GM18499 (cell line): ENCODE data around the gene TRIM44.
"Not testable (repeated sequence)": the region's sequence is repeated elsewhere in the genome, so short reads cannot be mapped to it uniquely, and the experiment has no call there.

Source experiments
- ATAC-seq: cut with Tn5 transposase; IDR thresholded peaks from one replicate; pipeline ENCODE4 v1.9.1; 2021; ENCODE audit warnings: moderate number of reproducible peaks; ENCODE audit not compliant: insufficient read depth, unreplicated experiment

Gene TRIM44

GRCh38 chr11:35803115-35803514 lies 140.5 kb downstream of the TRIM44 start:
- no peak for ATAC-seq

- no peak for ATAC-seq
Observed at GRCh38 chr11:35804451-35805040, 142.0 kb downstream of the TRIM44 start.

- ATAC-seq = no peak
Observed at GRCh38 chr11:35809561-35809960, 147.0 kb downstream of the TRIM44 start.

GRCh38 chr11:35810045-35810645 lies 147.6 kb downstream of the TRIM44 start:
- ATAC-seq = no peak

GRCh38 chr11:35811783-35812182 lies 149.2 kb downstream of the TRIM44 start:
- ATAC-seq = no peak

GRCh38 chr11:35812828-35813227 lies 150.3 kb downstream of the TRIM44 start:
- no peak for ATAC-seq

GRCh38 chr11:35814081-35814695 lies 151.6 kb downstream of the TRIM44 start:
- no peak for ATAC-seq

GRCh38 chr11:35814720-35815305 lies 152.2 kb downstream of the TRIM44 start:
- ATAC-seq = no peak

GRCh38 chr11:35815556-35816315 lies 153.2 kb downstream of the TRIM44 start:
- ATAC-seq = no peak

- no peak for ATAC-seq
Observed at GRCh38 chr11:35820614-35821013, 158.0 kb downstream of the TRIM44 start.

GRCh38 chr11:35822815-35823495 lies 160.4 kb downstream of the TRIM44 start:
- ATAC-seq = no peak

- ATAC-seq = no peak
Observed at GRCh38 chr11:35823742-35824298, 161.2 kb downstream of the TRIM44 start.

- ATAC-seq = no peak
Observed at GRCh38 chr11:35825386-35825785, 162.8 kb downstream of the TRIM44 start.

- no peak for ATAC-seq
Observed at GRCh38 chr11:35826006-35826405, 163.4 kb downstream of the TRIM44 start.

- ATAC-seq = no peak
Observed at GRCh38 chr11:35826949-35827348, 164.4 kb downstream of the TRIM44 start.

GRCh38 chr11:35836205-35836604 lies 173.6 kb downstream of the TRIM44 start:
- ATAC-seq = no peak

- no peak for ATAC-seq
Observed at GRCh38 chr11:35838071-35838470, 175.5 kb downstream of the TRIM44 start.

- not testable (repeated sequence) for ATAC-seq
Observed at GRCh38 chr11:35838697-35839367, 176.3 kb downstream of the TRIM44 start.

- no peak for ATAC-seq
Observed at GRCh38 chr11:35839368-35840161, 177.0 kb downstream of the TRIM44 start.
